HAP-1 (cell line): ENCODE measurements around the gene CHCHD6.

Source experiments
- DNase-seq, 2 experiments: peaks; one replicate each; pipeline ENCODE4 v3.0.0-alpha.2; 2016 to 2020; ENCODE audit warnings: low spot score in 2 of 2
- H3K27me3 ChIP-seq: fragments of 250-450 bp; sonication (Bioruptor Pico); 2 replicates; pipeline ENCODE4 v1.5.1; 2020; ENCODE audit warnings: low read depth, mild to moderate bottlenecking, moderate library complexity
- H3K36me3 ChIP-seq: fragments of 250-450 bp; sonication (Bioruptor Pico); replicated peaks from 2 replicates; pipeline ENCODE4 v1.5.1; 2020; ENCODE audit warnings: mild to moderate bottlenecking
- H3K4me1 ChIP-seq: fragments of 250-450 bp; sonication (Bioruptor Pico); 2 replicates; pipeline ENCODE4 v1.5.1; 2020; ENCODE audit warnings: mild to moderate bottlenecking
- H3K4me3 ChIP-seq: fragments of 250-450 bp; sonication (Bioruptor Pico); 2 replicates; pipeline ENCODE4 v1.5.1; 2020; ENCODE audit warnings: mild to moderate bottlenecking, moderate library complexity
- H3K9me3 ChIP-seq: fragments of 250-450 bp; sonication (Bioruptor Pico); 2 replicates; pipeline ENCODE4 v1.5.1; 2020; ENCODE audit warnings: mild to moderate bottlenecking, moderate library complexity
- in situ Hi-C: fragments of 300-500 bp; cut with MboI; formaldehyde crosslinking; loops from 3 replicates; pipeline ENCODE4 v1.14.3; 2020; ENCODE audit warnings: low sequenced_read_pairs, inconsistent platforms, mixed read lengths

The CHCHD6 gene

GRCh38 chr3:126704494-126705214 lies 614 bp downstream of the CHCHD6 start:
- Histone ChIP-seq H3K4me1 (peaks cover 4% of the 10 kb centered on the region; the same call in 1 of the 2 replicates), H3K36me3 (no peaks in the 10 kb centered on the region), H3K27me3 (peaks cover 6% of the 10 kb centered on the region; the same call in 1 of the 2 replicates), H3K9me3 (no peaks in the 10 kb centered on the region), H3K4me3 (peak overlapping the region; percentile 66)
- in situ Hi-C loops, result no loop called here
- peak in 1 of 2 experiments; percentile 13 for DNase-seq

- peaks cover 4% of the 10 kb centered on the region; the same call in 1 of the 2 replicates for H3K4me1 ChIP-seq
- no peaks in the 10 kb centered on the region for H3K9me3 ChIP-seq
- H3K36me3 ChIP-seq, result no peaks in the 10 kb centered on the region
- DNase-seq, result no peak
- in situ Hi-C loops, result no loop called here
- H3K27me3 ChIP-seq, result no peaks in the 10 kb centered on the region
- no peak overlapping the region for H3K4me3 ChIP-seq
These were observed 2.6 kb downstream of the CHCHD6 start for GRCh38 chr3:126706631-126707030.

- Histone ChIP-seq H3K9me3 (no peaks in the 10 kb centered on the region), H3K4me3 (no peak overlapping the region), H3K27me3 (no peaks in the 10 kb centered on the region), H3K4me1 (no peaks in the 10 kb centered on the region), H3K36me3 (no peaks in the 10 kb centered on the region)
- no peak for DNase-seq
- in situ Hi-C loops, result no loop called here
These were observed 7.2 kb downstream of the CHCHD6 start for GRCh38 chr3:126711121-126711760.

GRCh38 chr3:126713199-126713598 lies 9.2 kb downstream of the CHCHD6 start:
- no peaks in the 10 kb centered on the region for H3K9me3 ChIP-seq
- no peak overlapping the region for H3K4me3 ChIP-seq
- H3K36me3 ChIP-seq, result no peaks in the 10 kb centered on the region
- no peaks in the 10 kb centered on the region for H3K4me1 ChIP-seq
- in situ Hi-C loops, result no loop called here
- no peaks in the 10 kb centered on the region for H3K27me3 ChIP-seq
- no peak for DNase-seq

GRCh38 chr3:126714276-126714900 lies 10.3 kb downstream of the CHCHD6 start:
- Histone ChIP-seq H3K27me3 (no peaks in the 10 kb centered on the region), H3K9me3 (no peaks in the 10 kb centered on the region), H3K36me3 (no peaks in the 10 kb centered on the region), H3K4me1 (no peaks in the 10 kb centered on the region), H3K4me3 (no peak overlapping the region)
- DNase-seq, result no peak
- in situ Hi-C loops, result no loop called here

GRCh38 chr3:126714921-126715320 lies 10.9 kb downstream of the CHCHD6 start:
- in situ Hi-C loops, result no loop called here
- Histone ChIP-seq H3K9me3 (no peaks in the 10 kb centered on the region), H3K27me3 (no peaks in the 10 kb centered on the region), H3K4me1 (no peaks in the 10 kb centered on the region), H3K4me3 (no peak overlapping the region), H3K36me3 (no peaks in the 10 kb centered on the region)
- no peak for DNase-seq

- Histone ChIP-seq H3K9me3 (no peaks in the 10 kb centered on the region), H3K4me1 (no peaks in the 10 kb centered on the region), H3K36me3 (no peaks in the 10 kb centered on the region), H3K27me3 (no peaks in the 10 kb centered on the region), H3K4me3 (no peak overlapping the region)
- in situ Hi-C loops, result no loop called here
- DNase-seq, result no peak
These were observed 11.4 kb downstream of the CHCHD6 start for GRCh38 chr3:126715432-126715831.

- Histone ChIP-seq H3K9me3 (no peaks in the 10 kb centered on the region), H3K36me3 (no peaks in the 10 kb centered on the region), H3K4me3 (no peak overlapping the region), H3K27me3 (no peaks in the 10 kb centered on the region), H3K4me1 (no peaks in the 10 kb centered on the region)
- in situ Hi-C loops, result no loop called here
- DNase-seq, result no peak
These were observed 12.0 kb downstream of the CHCHD6 start for GRCh38 chr3:126716057-126716456.

- in situ Hi-C loops, result no loop called here
- no peaks in the 10 kb centered on the region for H3K9me3 ChIP-seq
- H3K4me3 ChIP-seq, result no peak overlapping the region
- H3K4me1 ChIP-seq, result no peaks in the 10 kb centered on the region
- no peaks in the 10 kb centered on the region for H3K36me3 ChIP-seq
- H3K27me3 ChIP-seq, result no peaks in the 10 kb centered on the region
- no peak for DNase-seq
These were observed 14.8 kb downstream of the CHCHD6 start for GRCh38 chr3:126718561-126719445.

- H3K9me3 ChIP-seq, result peaks cover 3% of the 10 kb centered on the region; the same call in 1 of the 2 replicates
- in situ Hi-C loops, result no loop called here
- H3K36me3 ChIP-seq, result 0 out of 2 replicates have a peak, but pooled peaks cover 5% of the 10 kb centered on the region
- H3K27me3 ChIP-seq, result no peaks in the 10 kb centered on the region
- DNase-seq, result no peak
- H3K4me1 ChIP-seq, result no peaks in the 10 kb centered on the region
- H3K4me3 ChIP-seq, result no peak overlapping the region
These were observed 16.6 kb downstream of the CHCHD6 start for GRCh38 chr3:126720596-126720995.

- in situ Hi-C loops, result no loop called here
- Histone ChIP-seq H3K4me3 (no peak overlapping the region), H3K27me3 (no peaks in the 10 kb centered on the region), H3K9me3 (peaks cover 3% of the 10 kb centered on the region; the same call in 1 of the 2 replicates), H3K36me3 (0 out of 2 replicates have a peak, but pooled peaks cover 5% of the 10 kb centered on the region), H3K4me1 (no peaks in the 10 kb centered on the region)
- DNase-seq, result no peak
These were observed 17.2 kb downstream of the CHCHD6 start for GRCh38 chr3:126721246-126721645.

GRCh38 chr3:126723237-126723636 lies 19.2 kb downstream of the CHCHD6 start:
- DNase-seq, result no peak
- H3K4me3 ChIP-seq, result no peak overlapping the region
- no peaks in the 10 kb centered on the region for H3K27me3 ChIP-seq
- peaks cover 3% of the 10 kb centered on the region; the same call in 1 of the 2 replicates for H3K9me3 ChIP-seq
- H3K4me1 ChIP-seq, result no peaks in the 10 kb centered on the region
- H3K36me3 ChIP-seq, result 0 out of 2 replicates have a peak, but pooled peaks cover 5% of the 10 kb centered on the region
- in situ Hi-C loops, result no loop called here

GRCh38 chr3:126723801-126724200 lies 19.8 kb downstream of the CHCHD6 start:
- H3K9me3 ChIP-seq, result peaks cover 3% of the 10 kb centered on the region; the same call in 1 of the 2 replicates
- DNase-seq, result no peak
- no peaks in the 10 kb centered on the region for H3K27me3 ChIP-seq

More at GRCh38 chr3:126723801-126724200, 19.8 kb downstream of the CHCHD6 start:
- Histone ChIP-seq H3K4me1 (no peaks in the 10 kb centered on the region), H3K4me3 (no peak overlapping the region), H3K36me3 (0 out of 2 replicates have a peak, but pooled peaks cover 5% of the 10 kb centered on the region)
- in situ Hi-C loops, result no loop called here
